ENCODE results near the gene BICD1. TPM values are rescaled to one million over a fixed set of nuclear protein-coding genes. Genes with fewer than 3 reads are reported as not detected.

BICD1 gene
- polyA plus RNA-seq, 2 of the 4 experiments (the other 2 are of a cell fraction): 13.0 to 24.3 TPM

DNA sequence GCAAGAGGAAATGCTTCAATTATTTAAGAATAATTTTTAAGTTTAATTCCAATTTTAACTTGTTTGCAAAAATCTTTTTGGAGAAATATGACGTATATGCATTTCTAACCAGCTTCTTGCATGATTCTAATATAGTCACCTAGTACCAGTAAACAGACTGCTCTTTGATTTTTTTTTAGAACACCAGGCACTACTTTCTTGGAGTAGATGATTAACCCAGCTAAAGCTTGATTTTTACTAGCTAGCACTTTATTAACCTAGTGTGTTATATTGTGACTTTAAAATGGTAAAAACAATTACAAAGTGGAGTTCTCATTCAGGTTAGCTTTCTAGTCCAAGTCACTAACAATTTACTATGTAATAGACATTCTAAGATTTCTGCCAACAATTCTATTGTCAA is 260.1 kb downstream of the BICD1 start:
- FAIRE-seq (no peak), DNase-seq (ENCODE audit: low read depth in 1 of 2, low spot score in 1 of 2) (no peak), ATAC-seq (no peak)
- no peak overlapping the region for H3K4me3 ChIP-seq
- CTCF ChIA-PET: interaction anchor here (1.2 to 9.4 kb wide), 4 partner anchors 20 to 305 kb away, joined by 4 to 137 read pairs (median 4); partner anchors contain the start of gene FGD4
- H3K9me3 ChIP-seq: no peaks in the 10 kb centered on the region
- 81% methylated on average over 1 of the region's 1 CpG for WGBS (ENCODE audit: missing lambda C conversion rate)
- TF ChIP-seq HOXA7 (CRISPR knock-in tag; IDR thresholded peaks at IDR 0.05) (no peak), CHD4 (IDR thresholded peaks at IDR 0.05; ENCODE audit: borderline replicate concordance) (no peak), HDAC2 (IDR thresholded peaks at IDR 0.05) (no peak), SMC3 (IDR thresholded peaks at IDR 0.05) (no peak), RARB (CRISPR knock-in tag; IDR thresholded peaks at IDR 0.05) (no peak), KDM1A (IDR thresholded peaks at IDR 0.05; ENCODE audit: low read depth) (no peak)
- TF ChIP-seq, protein P1, sequence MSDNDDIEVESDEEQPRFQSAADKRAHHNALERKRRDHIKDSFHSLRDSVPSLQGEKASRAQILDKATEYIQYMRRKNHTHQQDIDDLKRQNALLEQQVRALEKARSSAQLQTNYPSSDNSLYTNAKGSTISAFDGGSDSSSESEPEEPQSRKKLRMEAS (IDR thresholded peaks at IDR 0.05): no peak
- TF ChIP-seq, protein P2, sequence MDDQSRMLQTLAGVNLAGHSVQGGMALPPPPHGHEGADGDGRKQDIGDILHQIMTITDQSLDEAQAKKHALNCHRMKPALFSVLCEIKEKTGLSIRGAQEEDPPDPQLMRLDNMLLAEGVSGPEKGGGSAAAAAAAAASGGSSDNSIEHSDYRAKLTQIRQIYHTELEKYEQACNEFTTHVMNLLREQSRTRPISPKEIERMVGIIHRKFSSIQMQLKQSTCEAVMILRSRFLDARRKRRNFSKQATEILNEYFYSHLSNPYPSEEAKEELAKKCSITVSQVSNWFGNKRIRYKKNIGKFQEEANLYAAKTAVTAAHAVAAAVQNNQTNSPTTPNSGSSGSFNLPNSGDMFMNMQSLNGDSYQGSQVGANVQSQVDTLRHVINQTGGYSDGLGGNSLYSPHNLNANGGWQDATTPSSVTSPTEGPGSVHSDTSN (IDR thresholded peaks at IDR 0.05): no peak
- TF ChIP-seq, protein P3, sequence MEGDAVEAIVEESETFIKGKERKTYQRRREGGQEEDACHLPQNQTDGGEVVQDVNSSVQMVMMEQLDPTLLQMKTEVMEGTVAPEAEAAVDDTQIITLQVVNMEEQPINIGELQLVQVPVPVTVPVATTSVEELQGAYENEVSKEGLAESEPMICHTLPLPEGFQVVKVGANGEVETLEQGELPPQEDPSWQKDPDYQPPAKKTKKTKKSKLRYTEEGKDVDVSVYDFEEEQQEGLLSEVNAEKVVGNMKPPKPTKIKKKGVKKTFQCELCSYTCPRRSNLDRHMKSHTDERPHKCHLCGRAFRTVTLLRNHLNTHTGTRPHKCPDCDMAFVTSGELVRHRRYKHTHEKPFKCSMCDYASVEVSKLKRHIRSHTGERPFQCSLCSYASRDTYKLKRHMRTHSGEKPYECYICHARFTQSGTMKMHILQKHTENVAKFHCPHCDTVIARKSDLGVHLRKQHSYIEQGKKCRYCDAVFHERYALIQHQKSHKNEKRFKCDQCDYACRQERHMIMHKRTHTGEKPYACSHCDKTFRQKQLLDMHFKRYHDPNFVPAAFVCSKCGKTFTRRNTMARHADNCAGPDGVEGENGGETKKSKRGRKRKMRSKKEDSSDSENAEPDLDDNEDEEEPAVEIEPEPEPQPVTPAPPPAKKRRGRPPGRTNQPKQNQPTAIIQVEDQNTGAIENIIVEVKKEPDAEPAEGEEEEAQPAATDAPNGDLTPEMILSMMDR (IDR thresholded peaks at IDR 0.05): no peak
- H3K4me1 ChIP-seq: peaks cover 15% of the 10 kb centered on the region; the same call in 2 of the 3 replicates
- peak overlapping the region in 1 of 2 experiments; percentile 32; a peak in 1 of 6 replicates for H3K27ac ChIP-seq
- peak overlapping the region; percentile 19; the same call in 2 of the 3 replicates for H3K4me2 ChIP-seq
- POLR2A ChIA-PET: no interaction called here

DNA sequence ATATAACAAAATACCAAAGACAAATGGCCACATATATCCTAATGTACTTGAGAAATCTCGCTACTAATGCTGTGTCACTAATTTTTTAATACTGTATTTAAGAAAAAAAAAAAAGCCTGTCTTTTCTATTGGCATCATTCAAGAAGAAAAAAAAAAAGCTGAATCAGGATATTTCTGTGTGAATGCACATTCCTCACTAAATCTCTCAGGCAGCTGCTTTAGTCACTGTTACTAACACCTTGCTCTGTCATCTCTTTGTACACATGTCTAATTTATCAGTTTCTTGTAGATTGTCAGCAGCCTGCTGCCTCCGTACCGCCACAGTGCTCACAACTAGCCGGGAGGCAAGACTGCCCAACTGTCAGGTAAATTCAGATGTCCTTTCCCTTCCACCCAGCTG is 260.7 kb downstream of the BICD1 start:
- no peak overlapping the region; a peak in 1 of 6 replicates for H3K27ac ChIP-seq
- DNase-seq (ENCODE audit: low read depth in 1 of 2, low spot score in 1 of 2): no peak
- no peaks in the 10 kb centered on the region for H3K9me3 ChIP-seq
- H3K4me3 ChIP-seq: no peak overlapping the region
- CTCF ChIA-PET: interaction anchor here (1.5 to 9.4 kb wide), 2 partner anchors 290 to 304 kb away, joined by 7 to 137 read pairs; no protein-coding TSS in a partner anchor
- no peak for ATAC-seq
- H3K4me1 ChIP-seq: peaks cover 15% of the 10 kb centered on the region; the same call in 2 of the 3 replicates
- no peak overlapping the region for H3K4me2 ChIP-seq
- no peak for FAIRE-seq
- TF ChIP-seq, protein P4, sequence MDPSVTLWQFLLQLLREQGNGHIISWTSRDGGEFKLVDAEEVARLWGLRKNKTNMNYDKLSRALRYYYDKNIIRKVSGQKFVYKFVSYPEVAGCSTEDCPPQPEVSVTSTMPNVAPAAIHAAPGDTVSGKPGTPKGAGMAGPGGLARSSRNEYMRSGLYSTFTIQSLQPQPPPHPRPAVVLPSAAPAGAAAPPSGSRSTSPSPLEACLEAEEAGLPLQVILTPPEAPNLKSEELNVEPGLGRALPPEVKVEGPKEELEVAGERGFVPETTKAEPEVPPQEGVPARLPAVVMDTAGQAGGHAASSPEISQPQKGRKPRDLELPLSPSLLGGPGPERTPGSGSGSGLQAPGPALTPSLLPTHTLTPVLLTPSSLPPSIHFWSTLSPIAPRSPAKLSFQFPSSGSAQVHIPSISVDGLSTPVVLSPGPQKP (IDR thresholded peaks at IDR 0.05; ENCODE audit: low read depth, low read length): no peak
- TF ChIP-seq MAFK (IDR thresholded peaks at IDR 0.05; ENCODE audit: partially characterized antibody): peak; percentile 86
- TF ChIP-seq HOXB5 (CRISPR knock-in tag; IDR thresholded peaks at IDR 0.05): no peak
- no peak for TF ChIP-seq RFX5 (IDR thresholded peaks at IDR 0.05)
- POLR2A ChIA-PET: no interaction called here
- 91% methylated on average over 4 of the region's 4 CpGs for WGBS (ENCODE audit: missing lambda C conversion rate)

DNA sequence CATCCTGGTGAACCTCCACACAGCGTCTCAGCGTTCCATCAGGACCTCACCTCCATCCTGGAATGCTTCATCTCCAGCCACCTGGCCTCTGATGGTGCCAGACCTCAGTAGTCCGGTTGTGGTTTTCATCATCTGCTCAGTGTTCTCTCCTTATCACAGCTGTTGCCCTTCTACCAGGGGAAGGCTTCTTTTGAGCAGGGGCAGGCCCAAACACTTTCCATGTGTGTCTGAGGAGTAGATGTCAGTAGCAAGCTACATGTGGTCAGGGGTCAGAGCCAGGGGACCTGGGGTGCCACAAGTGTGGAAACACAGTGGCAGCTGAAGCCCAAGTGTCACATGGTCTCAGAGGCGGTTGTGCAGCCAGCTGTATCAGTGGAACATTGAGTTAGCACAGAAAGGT is 262.6 kb downstream of the BICD1 start:
- WGBS (ENCODE audit: missing lambda C conversion rate): 44% methylated on average over 4 of the region's 4 CpGs

More for the DNA sequence above, 262.6 kb downstream of the BICD1 start:
- no peak for ATAC-seq
- DNase-seq (ENCODE audit: low read depth in 1 of 2, low spot score in 1 of 2): no peak
- no peak for FAIRE-seq
- Histone ChIP-seq H3K4me1 (peaks cover 15% of the 10 kb centered on the region; the same call in 2 of the 3 replicates), H3K4me3 (no peak overlapping the region), H3K9me3 (no peaks in the 10 kb centered on the region), H3K4me2 (no peak overlapping the region), H3K27ac (no peak overlapping the region)
- CTCF ChIA-PET: interaction anchor here (0.6 to 9.4 kb wide), 2 partner anchors 302 to 694 kb away, joined by 3 to 137 read pairs; no protein-coding TSS in a partner anchor
- POLR2A ChIA-PET: no interaction called here
- TF ChIP-seq ZC3H11A (IDR thresholded peaks at IDR 0.05) (no peak), RNF2 (IDR thresholded peaks at IDR 0.05; ENCODE audit: borderline replicate concordance, low read depth) (no peak), HDAC2 (IDR thresholded peaks at IDR 0.05) (no peak), CBX2 (IDR thresholded peaks at IDR 0.05; ENCODE audit: borderline replicate concordance, low read depth) (no peak), ZFP36 (IDR thresholded peaks at IDR 0.05; ENCODE audit: borderline replicate concordance, partially characterized antibody) (no peak), NR3C1 (IDR thresholded peaks at IDR 0.05) (no peak), CBX8 (IDR thresholded peaks at IDR 0.05) (no peak), EHF (CRISPR knock-in tag; IDR thresholded peaks at IDR 0.05) (no peak), ESRRA (IDR thresholded peaks at IDR 0.05; ENCODE audit: borderline replicate concordance, low read length) (no peak), RARB (CRISPR knock-in tag; IDR thresholded peaks at IDR 0.05) (no peak), CHD4 (IDR thresholded peaks at IDR 0.05; ENCODE audit: borderline replicate concordance) (no peak), KDM1A (IDR thresholded peaks at IDR 0.05; ENCODE audit: low read depth) (no peak), NFE2L2 (conservative IDR thresholded peaks at IDR 0.05; ENCODE audit: low read length) (no peak), BHLHE40 (IDR thresholded peaks at IDR 0.05; ENCODE audit: low read depth, low read length) (no peak), TP53 (CRISPR knock-in tag; IDR thresholded peaks at IDR 0.05) (no peak), GATA3 (IDR thresholded peaks at IDR 0.05; ENCODE audit: borderline replicate concordance) (no peak)
- TF ChIP-seq, protein P5, sequence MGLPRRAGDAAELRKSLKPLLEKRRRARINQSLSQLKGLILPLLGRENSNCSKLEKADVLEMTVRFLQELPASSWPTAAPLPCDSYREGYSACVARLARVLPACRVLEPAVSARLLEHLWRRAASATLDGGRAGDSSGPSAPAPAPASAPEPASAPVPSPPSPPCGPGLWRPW (IDR thresholded peaks at IDR 0.05): no peak
- TF ChIP-seq, protein P6, sequence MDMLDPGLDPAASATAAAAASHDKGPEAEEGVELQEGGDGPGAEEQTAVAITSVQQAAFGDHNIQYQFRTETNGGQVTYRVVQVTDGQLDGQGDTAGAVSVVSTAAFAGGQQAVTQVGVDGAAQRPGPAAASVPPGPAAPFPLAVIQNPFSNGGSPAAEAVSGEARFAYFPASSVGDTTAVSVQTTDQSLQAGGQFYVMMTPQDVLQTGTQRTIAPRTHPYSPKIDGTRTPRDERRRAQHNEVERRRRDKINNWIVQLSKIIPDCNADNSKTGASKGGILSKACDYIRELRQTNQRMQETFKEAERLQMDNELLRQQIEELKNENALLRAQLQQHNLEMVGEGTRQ (IDR thresholded peaks at IDR 0.05): no peak
